Esophagus (tissue), 2 donors: Measurements from ENCODE around the gene COL4A2. TPM values are rescaled to one million over a fixed set of nuclear protein-coding genes. Genes with fewer than 3 reads are reported as not detected.

Experiments used
- H3K27ac ChIP-seq, 2 donors: one replicate each; pipeline ENCODE4 v1.5.1; 2013; ENCODE audit warnings: low read depth in 2 of 2, mild to moderate bottlenecking in 2 of 2, inconsistent platforms in 1 of 2, low read length in 1 of 2, moderate library complexity in 1 of 2
- H3K27me3 ChIP-seq, 2 donors: one replicate each; pipeline ENCODE4 v1.6.1; 2013; ENCODE audit warnings: low read length in 2 of 2, control low read depth in 1 of 2, mild to moderate bottlenecking in 1 of 2; ENCODE audit not compliant: insufficient read depth in 2 of 2, control insufficient read depth in 1 of 2
- H3K36me3 ChIP-seq, 2 donors: one replicate each; pipeline ENCODE4 v1.6.1; 2013; ENCODE audit warnings: low read length in 1 of 2; ENCODE audit not compliant: control insufficient read depth in 2 of 2, insufficient read depth in 2 of 2
- H3K4me1 ChIP-seq, 2 donors: one replicate each; pipeline ENCODE4 v1.6.1; 2013; ENCODE audit warnings: low read length in 1 of 2; ENCODE audit not compliant: control insufficient read depth in 2 of 2, insufficient read depth in 2 of 2
- H3K4me3 ChIP-seq, 2 donors: one replicate each; pipeline ENCODE4 v1.5.1; 2013; ENCODE audit warnings: low read length in 2 of 2, mild to moderate bottlenecking in 2 of 2, low read depth in 1 of 2, moderate library complexity in 1 of 2
- H3K9me3 ChIP-seq, 2 donors: one replicate each; pipeline ENCODE4 v1.6.1; 2013; ENCODE audit warnings: mild to moderate bottlenecking in 2 of 2, low read depth in 1 of 2, low read length in 1 of 2, moderate library complexity in 1 of 2; ENCODE audit not compliant: control insufficient read depth in 2 of 2, insufficient read depth in 1 of 2
- WGBS, 2 donors: extraction: QIAGEN DNeasy Blood & Tissue Kit; methylation state at CpG; one replicate each; pipeline ENCODE4 v1.1.7; 2013; 5-methylcytosine and 5-hydroxymethylcytosine counted together
- polyA plus RNA-seq, 2 donors: library from polyadenylated mRNA; stranded (reverse); fragments of 200-250 nt; gene quantifications; one replicate each; pipeline ENCODE4 v1.2.3, GENCODE V29; 2013
- donor health status: healthy with polysubstance abuse.
- donor health status: Bipolar disorder and iron deficiency.

Gene COL4A2
- polyA plus RNA-seq, 2 donors, result 25.3 to 39.2 TPM

DNA sequence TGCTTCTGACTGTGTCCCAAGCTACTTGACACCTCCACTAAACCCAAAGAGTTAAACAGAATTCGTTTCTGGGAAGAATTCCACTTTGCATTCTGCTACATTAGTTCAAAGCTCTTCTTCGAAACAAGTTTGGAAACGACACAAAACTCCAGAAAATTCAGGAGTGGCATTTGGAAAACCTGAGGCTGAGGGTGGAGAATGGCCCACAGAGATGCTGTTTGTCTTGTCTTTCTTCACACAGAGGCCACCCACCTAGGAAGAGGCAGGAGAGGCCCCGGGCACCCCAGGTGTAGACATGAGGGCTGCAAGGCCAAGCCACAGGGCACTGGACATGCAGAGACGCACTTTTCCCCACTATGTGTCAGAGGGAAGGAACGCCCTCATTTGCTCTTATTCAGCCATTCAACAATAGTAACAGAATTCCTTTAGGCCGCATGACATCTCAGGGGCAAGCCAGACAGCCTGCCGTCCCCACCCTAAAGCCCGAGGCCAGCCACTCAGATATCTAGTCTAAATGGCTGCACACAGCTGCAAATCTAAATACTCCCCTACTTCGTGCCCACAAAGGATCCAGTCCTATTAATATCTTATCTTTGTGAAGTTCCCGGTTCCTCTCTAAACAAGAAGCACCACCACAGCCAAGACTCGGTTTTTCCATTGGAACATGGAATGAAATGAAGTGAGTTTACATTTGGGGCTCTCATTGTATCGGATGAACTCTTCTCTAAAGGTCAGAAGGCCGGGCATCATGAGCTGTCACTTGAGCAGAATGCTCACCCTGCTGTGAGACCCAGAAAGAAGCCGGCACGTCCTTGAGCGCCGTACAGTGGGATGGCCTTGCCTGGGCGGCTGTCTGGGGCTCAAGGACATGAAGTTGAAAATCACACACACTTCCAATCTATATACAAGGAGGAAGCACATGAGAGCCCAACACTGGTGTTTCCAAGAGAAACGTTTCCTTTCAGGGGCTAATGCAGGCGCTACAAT, 20.0 kb upstream of the COL4A2 start:
- H3K36me3 ChIP-seq, result no peaks in the 10 kb centered on the region
- H3K4me3 ChIP-seq, result no peak overlapping the region
- no peaks in the 10 kb centered on the region for H3K9me3 ChIP-seq
- peaks cover 5 to 15% of the 10 kb centered on the region in 2 donors for H3K4me1 ChIP-seq
- 49 to 50% methylated on average over 21 of the region's 21 CpGs for WGBS, 2 donors
- H3K27me3 ChIP-seq, result no peaks in the 10 kb centered on the region
- peak overlapping the region; percentile 16 to 42 for H3K27ac ChIP-seq

DNA sequence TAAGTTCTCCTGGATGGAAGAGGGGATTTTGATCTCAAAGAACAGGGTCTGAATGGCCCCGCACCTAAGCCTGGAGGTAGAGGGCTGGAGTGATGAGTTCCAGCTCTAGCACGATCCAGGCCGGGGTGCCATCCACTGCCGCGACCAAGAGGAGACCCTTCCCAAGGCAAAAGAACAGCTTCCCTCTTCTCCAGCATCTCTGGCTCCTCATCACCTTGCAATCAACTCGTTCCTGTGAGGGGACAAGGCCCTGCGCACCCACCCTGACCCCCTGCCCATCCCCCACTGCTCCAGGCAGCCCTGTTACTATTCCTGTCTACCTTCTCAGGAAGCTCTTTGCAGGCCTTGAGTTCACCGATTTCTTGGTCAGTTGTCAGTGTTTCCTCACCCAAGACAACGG, 17.9 kb upstream of the COL4A2 start:
- Histone ChIP-seq H3K4me3 (no peak overlapping the region), H3K27me3 (no peaks in the 10 kb centered on the region), H3K9me3 (no peaks in the 10 kb centered on the region), H3K4me1 (peaks cover 6 to 13% of the 10 kb centered on the region in 2 donors), H3K36me3 (no peaks in the 10 kb centered on the region), H3K27ac (no peak overlapping the region)
- WGBS, 2 donors, result 90% methylated on average over 9 of the region's 9 CpGs

- peak overlapping the region; percentile 25 to 52 for H3K27ac ChIP-seq
- WGBS, 2 donors, result 87 to 89% methylated on average over 11 of the region's 11 CpGs
Measured at GRCh38 chr13:110289661-110290060, 17.4 kb upstream of the COL4A2 start.

GRCh38 chr13:110290153-110290552, 16.9 kb upstream of the COL4A2 start:
- Histone ChIP-seq H3K4me3 (no peak overlapping the region), H3K36me3 (no peaks in the 10 kb centered on the region), H3K27ac (peak overlapping the region; percentile 16 to 25), H3K27me3 (no peaks in the 10 kb centered on the region), H3K9me3 (no peaks in the 10 kb centered on the region), H3K4me1 (peaks cover 6 to 13% of the 10 kb centered on the region in 2 donors)
- 86 to 87% methylated on average over 10 of the region's 10 CpGs for WGBS, 2 donors

More at GRCh38 chr13:110289661-110290060, 17.4 kb upstream of the COL4A2 start:
- Histone ChIP-seq H3K4me1 (peaks cover 6 to 13% of the 10 kb centered on the region in 2 donors), H3K36me3 (no peaks in the 10 kb centered on the region), H3K4me3 (no peak overlapping the region), H3K9me3 (no peaks in the 10 kb centered on the region), H3K27me3 (no peaks in the 10 kb centered on the region)

GRCh38 chr13:110290826-110291225, 16.3 kb upstream of the COL4A2 start:
- Histone ChIP-seq H3K4me1 (peaks cover 6 to 13% of the 10 kb centered on the region in 2 donors), H3K9me3 (no peaks in the 10 kb centered on the region), H3K27ac (no peak overlapping the region), H3K27me3 (no peaks in the 10 kb centered on the region), H3K36me3 (no peaks in the 10 kb centered on the region), H3K4me3 (no peak overlapping the region)
- WGBS, 2 donors, result 75 to 78% methylated on average over 15 of the region's 15 CpGs

DNA sequence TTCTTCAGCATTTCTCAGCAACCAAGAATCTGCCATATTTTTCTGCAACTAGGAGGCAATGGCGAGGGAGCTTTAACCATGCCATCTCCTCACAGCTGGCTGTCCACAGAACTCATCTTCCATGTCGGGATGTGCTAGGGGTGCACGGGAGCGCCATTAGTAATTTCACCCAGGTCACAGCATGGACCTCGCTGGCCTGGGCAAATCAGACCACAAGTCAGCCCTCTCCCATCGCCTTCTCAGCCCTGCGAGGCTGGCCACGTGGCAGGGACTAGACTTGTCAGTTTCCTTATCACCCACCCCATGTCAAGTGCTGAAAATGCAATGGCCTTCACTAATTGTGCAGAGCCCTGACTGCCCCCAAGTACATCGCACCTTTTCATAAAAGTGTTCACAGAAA, 15.8 kb upstream of the COL4A2 start:
- no peak overlapping the region for H3K27ac ChIP-seq
- H3K36me3 ChIP-seq, result no peaks in the 10 kb centered on the region
- no peak overlapping the region for H3K4me3 ChIP-seq
- 86 to 91% methylated on average over 9 of the region's 9 CpGs for WGBS, 2 donors
- H3K27me3 ChIP-seq, result no peaks in the 10 kb centered on the region
- peaks cover 3 to 13% of the 10 kb centered on the region in 2 donors for H3K4me1 ChIP-seq
- H3K9me3 ChIP-seq, result no peaks in the 10 kb centered on the region

DNA sequence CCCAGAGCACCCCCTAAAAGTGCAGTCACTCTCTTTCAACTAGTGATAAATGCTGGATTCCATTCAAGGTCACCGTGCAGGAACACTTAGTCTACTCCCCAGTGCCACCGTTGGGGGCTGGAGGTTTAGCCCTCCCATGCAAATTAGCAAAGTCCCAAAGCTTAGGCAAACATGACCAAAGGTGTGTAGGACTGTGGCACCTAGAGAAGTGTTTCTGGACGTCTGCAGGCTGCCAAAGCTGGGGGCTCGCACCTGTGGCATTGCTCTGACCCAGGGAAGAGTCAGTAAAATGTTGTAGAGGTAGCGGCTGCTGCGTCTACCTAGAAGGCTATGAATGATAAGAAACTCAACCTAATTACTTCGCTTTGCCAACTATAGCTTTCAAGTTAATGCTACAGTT, 14.0 kb upstream of the COL4A2 start:
- 73 to 84% methylated on average over 7 of the region's 7 CpGs for WGBS, 2 donors
- peaks cover 3 to 6% of the 10 kb centered on the region in 2 donors for H3K4me1 ChIP-seq
- no peak overlapping the region for H3K27ac ChIP-seq

GRCh38 chr13:110293649-110294048, 13.4 kb upstream of the COL4A2 start:
- H3K4me3 ChIP-seq, result no peak overlapping the region
- H3K4me1 ChIP-seq, result peaks cover 3 to 6% of the 10 kb centered on the region in 2 donors
- no peaks in the 10 kb centered on the region for H3K36me3 ChIP-seq
- H3K27me3 ChIP-seq, result no peaks in the 10 kb centered on the region
- H3K27ac ChIP-seq, result peak overlapping the region; percentile 17 to 28
- WGBS, 2 donors, result 52 to 59% methylated on average over 3 of the region's 3 CpGs
- H3K9me3 ChIP-seq, result no peaks in the 10 kb centered on the region

More for the DNA sequence above, 14.0 kb upstream of the COL4A2 start:
- Histone ChIP-seq H3K36me3 (no peaks in the 10 kb centered on the region), H3K9me3 (no peaks in the 10 kb centered on the region), H3K4me3 (no peak overlapping the region), H3K27me3 (no peaks in the 10 kb centered on the region)

DNA sequence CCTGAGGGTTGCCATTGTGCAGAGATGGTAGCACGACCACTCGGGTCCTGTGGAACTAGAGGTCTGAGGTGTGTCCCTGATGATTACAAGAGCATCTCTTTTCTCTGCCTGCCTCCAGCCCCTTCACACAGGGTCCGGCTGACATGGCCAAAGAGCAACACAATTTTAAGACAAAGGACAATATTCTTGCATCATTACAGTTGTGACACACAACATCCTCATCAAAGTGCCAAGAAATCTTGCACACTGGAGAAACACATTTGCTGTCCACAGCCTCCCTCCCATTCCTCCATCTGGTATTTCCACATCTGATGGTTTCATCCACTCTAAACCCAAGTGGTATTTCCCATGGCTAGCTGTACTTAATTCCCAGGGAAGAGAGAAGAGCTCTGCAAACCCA, 12.9 kb upstream of the COL4A2 start:
- peak overlapping the region; percentile 17 to 28 for H3K27ac ChIP-seq
- H3K9me3 ChIP-seq, result no peaks in the 10 kb centered on the region
- WGBS, 2 donors, result 75 to 82% methylated on average over 3 of the region's 3 CpGs
- peaks cover 3 to 5% of the 10 kb centered on the region in 2 donors for H3K4me1 ChIP-seq
- H3K27me3 ChIP-seq, result no peaks in the 10 kb centered on the region
- H3K36me3 ChIP-seq, result no peaks in the 10 kb centered on the region
- H3K4me3 ChIP-seq, result no peak overlapping the region
